Spleen (tissue), 11 donors: Measurements from ENCODE around the gene BBLN. TPM values are rescaled to one million over a fixed set of nuclear protein-coding genes. Genes with fewer than 3 reads are reported as not detected.

ENCODE experiments used
- DNase-seq: peaks from one replicate; pipeline ENCODE4 v3.0.0-alpha.2; 2020
- H3K27ac ChIP-seq, 8 donors: fragments of 200-600 bp; sonication (generic) in 7 of 8; 1 replicate in 4 of 8; 2 replicates in 4 of 8; pipeline versions ENCODE4 v1.5.0 to v1.8.0; 2016 to 2021; ENCODE audit warnings: inconsistent platforms in 4 of 8, mild to moderate bottlenecking in 4 of 8, moderate library complexity in 1 of 8
- H3K27me3 ChIP-seq, 7 donors: fragments of 200-600 bp; sonication (generic) in 6 of 7; replicated peaks in 1 of 7; 1 replicate in 4 of 7; 2 replicates in 3 of 7; pipeline versions ENCODE4 v1.5.0 to v1.8.0; 2016 to 2021; ENCODE audit warnings: inconsistent platforms in 3 of 7, mild to moderate bottlenecking in 1 of 7
- H3K36me3 ChIP-seq, 6 donors: fragments of 200-600 bp; sonication (generic) in 5 of 6; 1 replicate in 4 of 6; 2 replicates in 2 of 6; pipeline versions ENCODE4 v1.5.0 to v1.8.0; 2016 to 2021; ENCODE audit warnings: inconsistent platforms in 2 of 6
- H3K4me1 ChIP-seq, 6 donors: fragments of 200-600 bp; sonication (generic) in 5 of 6; 1 replicate in 3 of 6; 2 replicates in 3 of 6; pipeline versions ENCODE4 v1.5.0 to v1.8.0; 2016 to 2021; ENCODE audit warnings: inconsistent platforms in 3 of 6
- H3K4me3 ChIP-seq, 8 donors: fragments of 200-600 bp; sonication (generic) in 7 of 8; 1 replicate in 4 of 8; 2 replicates in 4 of 8; pipeline versions ENCODE4 v1.5.0 to v1.8.0; 2016 to 2021; ENCODE audit warnings: inconsistent platforms in 4 of 8, mild to moderate bottlenecking in 4 of 8, moderate library complexity in 2 of 8
- H3K9me3 ChIP-seq, 8 donors: fragments of 200-600 bp; sonication (generic) in 7 of 8; 1 replicate in 4 of 8; 2 replicates in 4 of 8; pipeline versions ENCODE4 v1.5.0 to v1.8.0; 2016 to 2021; ENCODE audit warnings: inconsistent platforms in 4 of 8
- POLR2A ChIP-seq, 3 donors: fragments of 450-650 bp; IDR thresholded peaks; one replicate each; pipeline ENCODE4 v1.5.1; 2017; ENCODE audit warnings: antibody characterized with exemption in 3 of 3, mild to moderate bottlenecking in 1 of 3
- POLR2AphosphoS5 ChIP-seq, 3 donors: sonication (generic); formaldehyde crosslinking; IDR thresholded peaks; one replicate each; pipeline ENCODE4 v1.5.1; 2017; ENCODE audit warnings: antibody characterized with exemption in 3 of 3
- WGBS, 5 donors: extraction: QIAGEN DNeasy Blood & Tissue Kit in 3 of 5; methylation state at CpG; one replicate each; pipeline versions ENCODE4 v1.1.5 to v1.1.7; 2013 to 2018; 5-methylcytosine and 5-hydroxymethylcytosine counted together
- intact Hi-C: fragments of 100-400 bp; cut with DNase I; formaldehyde crosslinking; loops from one replicate; pipeline ENCODE4 v1.15.0; 2023; ENCODE audit warnings: low total_unique reads
- polyA plus RNA-seq, 3 donors: library from polyadenylated mRNA; stranded (reverse); fragments of 200-250 nt; gene quantifications; one replicate each; pipeline ENCODE4 v1.2.1, GENCODE V29; 2013
- total RNA-seq, 7 donors: library from RNA; depleted of rRNA in 3 of 7; stranded (reverse); fragments of >200 nt in 3 of 7; fragmentation: NEBNext Ultra II Directional in 4 of 7; extraction: Animal tissue kit (Norgen Biotek cat#: 25700) in 4 of 7; gene quantifications; one replicate each; pipeline versions ENCODE4 v1.1.0 to v1.2.1, GENCODE V29; 2016 to 2021
- TF ChIP-seq, protein P1 (sequence below), 11 experiments: fragments of 200-600 bp in 7 of 11; fragments of 450-650 bp in 4 of 11; sonication (generic) in 4 of 11; IDR thresholded peaks in 8 of 11; conservative IDR thresholded peaks in 3 of 11; 1 replicate in 7 of 11; 2 replicates in 4 of 11; pipeline versions ENCODE4 v1.4.0 to v1.8.0; 2016 to 2021; ENCODE audit warnings: antibody characterized with exemption in 11 of 11, inconsistent platforms in 4 of 11, mild to moderate bottlenecking in 1 of 11
- donor health status: healthy with polysubstance abuse.
- donor health status: DM: no; HTN: no; CAD: no; lungs with moderate emphysema.
- donor health status: DM: no; HTN: no; CAD: no.
- donor health status: Bipolar disorder and iron deficiency.
- donor health status: healthy.
- donor health status: DM: no; HTN: no; CAD: no.
- donor health status: DM: yes; HTN: yes; CAD: no.

BBLN gene
- total and polyA plus RNA-seq, 10 donors: 43.5 to 220 (median 165) TPM

DNA sequence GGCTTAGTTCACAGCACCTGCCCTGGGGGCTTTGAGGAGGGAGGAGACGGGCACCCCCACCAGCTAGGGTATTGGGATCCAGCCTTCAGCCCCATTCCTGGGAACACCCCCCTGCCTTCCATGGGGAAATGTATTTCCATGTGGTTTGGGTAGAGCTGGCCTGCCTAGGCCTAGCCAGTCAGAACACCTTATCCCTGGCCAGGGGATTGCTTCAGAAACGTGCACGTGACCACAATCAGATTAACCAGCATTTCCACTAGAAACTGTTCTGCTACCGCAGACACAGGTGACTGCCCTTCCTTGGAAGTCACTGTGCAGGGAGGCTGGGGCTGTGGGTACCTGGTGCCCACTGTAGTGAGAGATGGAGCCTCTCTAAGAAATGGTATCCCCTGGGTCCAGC, 14.0 kb downstream of the BBLN start:
- no peak for DNase-seq
- TF ChIP-seq, protein P1, sequence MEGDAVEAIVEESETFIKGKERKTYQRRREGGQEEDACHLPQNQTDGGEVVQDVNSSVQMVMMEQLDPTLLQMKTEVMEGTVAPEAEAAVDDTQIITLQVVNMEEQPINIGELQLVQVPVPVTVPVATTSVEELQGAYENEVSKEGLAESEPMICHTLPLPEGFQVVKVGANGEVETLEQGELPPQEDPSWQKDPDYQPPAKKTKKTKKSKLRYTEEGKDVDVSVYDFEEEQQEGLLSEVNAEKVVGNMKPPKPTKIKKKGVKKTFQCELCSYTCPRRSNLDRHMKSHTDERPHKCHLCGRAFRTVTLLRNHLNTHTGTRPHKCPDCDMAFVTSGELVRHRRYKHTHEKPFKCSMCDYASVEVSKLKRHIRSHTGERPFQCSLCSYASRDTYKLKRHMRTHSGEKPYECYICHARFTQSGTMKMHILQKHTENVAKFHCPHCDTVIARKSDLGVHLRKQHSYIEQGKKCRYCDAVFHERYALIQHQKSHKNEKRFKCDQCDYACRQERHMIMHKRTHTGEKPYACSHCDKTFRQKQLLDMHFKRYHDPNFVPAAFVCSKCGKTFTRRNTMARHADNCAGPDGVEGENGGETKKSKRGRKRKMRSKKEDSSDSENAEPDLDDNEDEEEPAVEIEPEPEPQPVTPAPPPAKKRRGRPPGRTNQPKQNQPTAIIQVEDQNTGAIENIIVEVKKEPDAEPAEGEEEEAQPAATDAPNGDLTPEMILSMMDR (IDR thresholded peaks at IDR 0.05 in 8 of 11, conservative IDR thresholded peaks at IDR 0.05 in 3 of 11): no peak
- no peak for TF ChIP-seq POLR2AphosphoS5 (IDR thresholded peaks at IDR 0.05)
- no peak for TF ChIP-seq POLR2A (IDR thresholded peaks at IDR 0.05)
- Histone ChIP-seq H3K27me3 (no peaks in the 10 kb centered on the region), H3K4me1 (peaks cover 0 to 15% (median 2%) of the 10 kb centered on the region in 6 donors), H3K9me3 (peaks cover 0 to 4% (median 0%) of the 10 kb centered on the region in 8 donors), H3K4me3 (no peak overlapping the region), H3K27ac (no peak overlapping the region), H3K36me3 (peaks cover 6 to 97% (median 69%) of the 10 kb centered on the region in 6 donors)
- intact Hi-C loops: no loop called here
- 60 to 94% (median 85%) methylated on average over 4 of the region's 4 CpGs for WGBS, 5 donors

DNA sequence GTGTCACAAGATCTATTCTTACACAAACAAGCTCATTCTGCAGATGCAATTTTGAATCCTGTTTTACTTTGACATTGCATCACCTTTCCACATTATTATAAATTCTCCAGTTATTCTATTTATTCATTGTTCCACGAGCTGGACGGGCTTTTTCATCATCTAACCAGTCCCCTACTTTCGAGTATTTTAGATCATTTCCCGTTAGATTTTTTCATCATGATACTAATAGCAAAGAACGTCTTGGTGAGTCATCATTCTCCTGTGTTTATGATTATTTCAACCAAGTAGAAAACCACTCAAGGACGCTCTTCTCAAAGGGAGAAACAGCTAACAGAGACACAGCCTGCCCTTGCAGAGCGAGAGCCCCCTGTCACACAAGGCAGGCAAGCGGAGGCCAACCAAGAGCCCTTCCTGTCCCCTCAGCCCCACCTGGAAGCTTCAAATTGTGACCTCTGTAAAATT, 15.1 kb downstream of the BBLN start:
- TF ChIP-seq POLR2A (IDR thresholded peaks at IDR 0.05) (no peak), POLR2AphosphoS5 (IDR thresholded peaks at IDR 0.05) (no peak)
- TF ChIP-seq, protein P1 (IDR thresholded peaks at IDR 0.05 in 8 of 11, conservative IDR thresholded peaks at IDR 0.05 in 3 of 11): no peak
- no peak overlapping the region for H3K27ac ChIP-seq
- WGBS, 5 donors: 74 to 94% (median 89%) methylated on average over 8 of the region's 8 CpGs
- intact Hi-C loops: no loop called here
- no peaks in the 10 kb centered on the region for H3K27me3 ChIP-seq
- no peak for DNase-seq
- H3K9me3 ChIP-seq: peaks cover 0 to 8% (median 0%) of the 10 kb centered on the region in 8 donors
- H3K4me3 ChIP-seq: no peak overlapping the region
- H3K4me1 ChIP-seq: peaks cover 0 to 15% (median 2%) of the 10 kb centered on the region in 6 donors
- peaks cover 6 to 97% (median 69%) of the 10 kb centered on the region in 6 donors for H3K36me3 ChIP-seq

- intact Hi-C loops: no loop called here
- DNase-seq: no peak
- TF ChIP-seq, protein P1 (IDR thresholded peaks at IDR 0.05 in 8 of 11, conservative IDR thresholded peaks at IDR 0.05 in 3 of 11): no peak
- no peak for TF ChIP-seq POLR2A (IDR thresholded peaks at IDR 0.05)
- TF ChIP-seq POLR2AphosphoS5 (IDR thresholded peaks at IDR 0.05): no peak
- H3K27ac ChIP-seq: no peak overlapping the region
- H3K9me3 ChIP-seq: peaks cover 0 to 8% (median 0%) of the 10 kb centered on the region in 8 donors
- H3K4me3 ChIP-seq: no peak overlapping the region
- H3K36me3 ChIP-seq: peaks cover 6 to 97% (median 70%) of the 10 kb centered on the region in 6 donors
- whole genome bisulfite sequencing, 5 donors: 89 to 100% (median 97%) methylated on average over 2 of the region's 2 CpGs
- no peaks in the 10 kb centered on the region for H3K27me3 ChIP-seq
- peaks cover 0 to 15% (median 2%) of the 10 kb centered on the region in 6 donors for H3K4me1 ChIP-seq
These were observed 15.7 kb downstream of the BBLN start for GRCh38 chr9:128175726-128176125.

GRCh38 chr9:128178806-128179431, 18.9 kb downstream of the BBLN start:
- H3K27ac ChIP-seq: no peak overlapping the region
- intact Hi-C loops: no loop called here
- TF ChIP-seq POLR2AphosphoS5 (IDR thresholded peaks at IDR 0.05): peak in 1 of 3 donors; percentile 47
- TF ChIP-seq, protein P1 (IDR thresholded peaks at IDR 0.05 in 8 of 11, conservative IDR thresholded peaks at IDR 0.05 in 3 of 11): no peak
- peaks cover 6 to 95% (median 83%) of the 10 kb centered on the region in 6 donors for H3K36me3 ChIP-seq
- DNase-seq: no peak
- 79 to 100% (median 98%) methylated on average over 2 to 11 of the region's 11 CpGs for WGBS, 5 donors
- no peaks in the 10 kb centered on the region for H3K27me3 ChIP-seq
- H3K9me3 ChIP-seq: peaks cover 0 to 8% (median 0%) of the 10 kb centered on the region in 8 donors
- H3K4me1 ChIP-seq: peaks cover 0 to 15% (median 2%) of the 10 kb centered on the region in 6 donors
- no peak overlapping the region for H3K4me3 ChIP-seq
